NCI-H187 treated with DMSO at 0.1 percent for 48 hours (cell line): ENCODE measurements around the gene CBS.
"Not testable (repeated sequence)": the region's sequence is repeated elsewhere in the genome, so short reads cannot be mapped to it uniquely, and the experiment has no call there.

Experiments
- DNase-seq: peaks from one replicate; lab custom pipeline; 2025; lab: John Stamatoyannopoulos, UW

Gene CBS

GRCh38 chr21:43075170-43076022 lies at the start of gene CBS:
Gene CBS (minus strand): TSS chr21:43075835. CDS start chr21:43072193, 3,642 bp downstream.
- DNase-seq: not testable (repeated sequence)

GRCh38 chr21:43115956-43116355 lies 40.3 kb upstream of the CBS start:
- not testable (repeated sequence) for DNase-seq

GRCh38 chr21:43114483-43114882 lies 38.8 kb upstream of the CBS start:
- DNase-seq: not testable (repeated sequence)

- DNase-seq: not testable (repeated sequence)
Observed at GRCh38 chr21:43109006-43109405, 33.4 kb upstream of the CBS start.

- not testable (repeated sequence) for DNase-seq
Observed at GRCh38 chr21:43108177-43108576, 32.5 kb upstream of the CBS start.

GRCh38 chr21:43107794-43108137 lies 32.1 kb upstream of the CBS start:
- DNase-seq: not testable (repeated sequence)

GRCh38 chr21:43106965-43107793 lies 31.5 kb upstream of the CBS start, which contains the start of gene U2AF1:
Gene U2AF1 (minus strand): TSS chr21:43107570. CDS start chr21:43107494, 76 bp downstream.
- DNase-seq: not testable (repeated sequence)

GRCh38 chr21:43104642-43105041 lies 29.0 kb upstream of the CBS start:
- not testable (repeated sequence) for DNase-seq

- not testable (repeated sequence) for DNase-seq
Observed at GRCh38 chr21:43102281-43102680, 26.6 kb upstream of the CBS start.

GRCh38 chr21:43101676-43102075 lies 26.0 kb upstream of the CBS start:
- DNase-seq: not testable (repeated sequence)

GRCh38 chr21:43101000-43101399 lies 25.4 kb upstream of the CBS start:
- not testable (repeated sequence) for DNase-seq

- not testable (repeated sequence) for DNase-seq
Observed at GRCh38 chr21:43091979-43092614, 16.5 kb upstream of the CBS start.

- DNase-seq: not testable (repeated sequence)
Observed at GRCh38 chr21:43090947-43091346, 15.3 kb upstream of the CBS start.

- DNase-seq: not testable (repeated sequence)
Observed at GRCh38 chr21:43089463-43089862, 13.8 kb upstream of the CBS start.

GRCh38 chr21:43082587-43083300 lies 7.1 kb upstream of the CBS start:
- not testable (repeated sequence) for DNase-seq

- DNase-seq: not testable (repeated sequence)
Observed at GRCh38 chr21:43076643-43077042, 1.0 kb upstream of the CBS start.

- not testable (repeated sequence) for DNase-seq
Observed at GRCh38 chr21:43076023-43076637, 495 bp upstream of the CBS start.

GRCh38 chr21:43074401-43075169 lies 1.1 kb downstream of the CBS start:
- DNase-seq: not testable (repeated sequence)

- DNase-seq: not testable (repeated sequence)
Observed at GRCh38 chr21:43072742-43073141, 2.9 kb downstream of the CBS start.

GRCh38 chr21:43069682-43070081 lies 6.0 kb downstream of the CBS start:
- DNase-seq: not testable (repeated sequence)
